ENCODE results near the gene BRF1.

Gene BRF1

GRCh38 chr14:105257464-105257863 lies 43.3 kb downstream of the BRF1 start:
- no peak for DNase-seq

- DNase-seq: no peak
Measured at GRCh38 chr14:105256292-105256960, 44.4 kb downstream of the BRF1 start.

- no peak for DNase-seq
Measured at GRCh38 chr14:105255021-105255507, 45.7 kb downstream of the BRF1 start.

- DNase-seq: no peak
Measured at GRCh38 chr14:105253329-105253682, 47.5 kb downstream of the BRF1 start.

- no peak for DNase-seq
Measured at GRCh38 chr14:105252552-105253328, 48.1 kb downstream of the BRF1 start.

GRCh38 chr14:105251920-105252319 lies 48.9 kb downstream of the BRF1 start:
- no peak for DNase-seq

- no peak for DNase-seq
Measured at GRCh38 chr14:105250986-105251385, 49.8 kb downstream of the BRF1 start.

- no peak for DNase-seq
Measured at GRCh38 chr14:105250008-105250366, 50.8 kb downstream of the BRF1 start.

GRCh38 chr14:105249182-105250007 lies 51.4 kb downstream of the BRF1 start:
- no peak for DNase-seq

GRCh38 chr14:105248368-105249181 lies 52.2 kb downstream of the BRF1 start, which contains the start of gene BTBD6:
TSS of gene BTBD6 (plus strand) at chr14:105248533. CDS start at chr14:105248712, 179 bp downstream.
- peak; percentile 85 for DNase-seq

- DNase-seq: no peak
Measured at GRCh38 chr14:105247715-105248367, 53.0 kb downstream of the BRF1 start.

- DNase-seq: no peak
Measured at GRCh38 chr14:105247026-105247425, 53.8 kb downstream of the BRF1 start.

GRCh38 chr14:105244334-105244733 lies 56.5 kb downstream of the BRF1 start:
- DNase-seq: no peak

- no peak for DNase-seq
Measured at GRCh38 chr14:105241641-105242040, 59.2 kb downstream of the BRF1 start.

- DNase-seq: no peak
Measured at GRCh38 chr14:105240811-105241576, 59.8 kb downstream of the BRF1 start.

GRCh38 chr14:105229099-105229655 lies 71.6 kb downstream of the BRF1 start:
- DNase-seq: no peak

- no peak for DNase-seq
Measured at GRCh38 chr14:105228562-105228961, 72.2 kb downstream of the BRF1 start.

- no peak for DNase-seq
Measured at GRCh38 chr14:105227346-105227745, 73.5 kb downstream of the BRF1 start.

- DNase-seq: no peak
Measured at GRCh38 chr14:105226198-105226597, 74.6 kb downstream of the BRF1 start.

GRCh38 chr14:105224845-105225570 lies 75.8 kb downstream of the BRF1 start:
- no peak for DNase-seq
